Endothelial cell of umbilical vein (primary cell): ENCODE measurements around the gene ERVK3-1. TPM values are rescaled to one million over a fixed set of nuclear protein-coding genes. Genes with fewer than 3 reads are reported as not detected.

ENCODE experiments used
- BruUV-seq: library from RNA; stranded (reverse); fragments of 400-500 nt; replicated peaks from 2 replicates; lab custom pipeline; 2021; lab: Mats Ljungman, UMichigan
- CTCF ChIA-PET: fragments of 300-600, 350-600 bp; sonication (Branson Sonifier 250); formaldehyde crosslinking; loops from one replicate; lab custom pipeline; 2021; ENCODE audit warnings: antibody characterized with exemption, inconsistent platforms; lab: Charles Lee
- POLR2A ChIA-PET: fragments of 300-600, 350-600 bp; sonication (Branson Sonifier 250); formaldehyde crosslinking; loops from one replicate; lab custom pipeline; 2021; ENCODE audit warnings: antibody characterized with exemption, inconsistent platforms; lab: Charles Lee
- DNase-seq: peaks from one replicate; pipeline ENCODE4 v3.0.0-alpha.2; 2011; ENCODE audit warnings: low read depth, low spot score
- FAIRE-seq: peaks from 2 replicates; lab custom pipeline; 2011; peaks lifted over from hg19 to GRCh38; lab: Jason Lieb, UNC
- H2AFZ ChIP-seq: 2 replicates; pipeline ENCODE4 v1.6.0; 2012; ENCODE audit warnings: low read depth, low read length, control low read depth, inconsistent platforms
- H3K27ac ChIP-seq: 2 replicates; pipeline ENCODE4 v1.5.1; 2011; ENCODE audit warnings: low read depth, mild to moderate bottlenecking, control low read depth, low read length, moderate library complexity; ENCODE audit not compliant: insufficient read depth
- H3K27me3 ChIP-seq, 2 experiments: 2 replicates each; pipeline versions ENCODE4 v1.6.0 to v1.6.1; 2011; ENCODE audit warnings: low read length in 2 of 2, mixed read lengths in 1 of 2; ENCODE audit not compliant: control insufficient read depth in 2 of 2, insufficient read depth in 2 of 2
- H3K36me3 ChIP-seq, 2 experiments: 2 replicates in 1 of 2; 3 replicates in 1 of 2; pipeline ENCODE4 v1.5.1; 2011; ENCODE audit warnings: low read length in 2 of 2, mild to moderate bottlenecking in 1 of 2, moderate library complexity in 1 of 2; ENCODE audit not compliant: control insufficient read depth in 2 of 2, insufficient read depth in 2 of 2; ENCODE audit errors: extremely low read depth in 1 of 2
- H3K4me1 ChIP-seq: 3 replicates; pipeline ENCODE4 v1.5.1; 2011; ENCODE audit warnings: mild to moderate bottlenecking, low read length; ENCODE audit not compliant: control insufficient read depth, insufficient read depth; ENCODE audit errors: extremely low read depth
- H3K4me2 ChIP-seq: 2 replicates; pipeline ENCODE4 v1.6.1; 2011; ENCODE audit warnings: low read length, control low read depth, mixed read lengths; ENCODE audit not compliant: insufficient read depth
- H3K4me3 ChIP-seq, 3 experiments: fragments of 200-600 bp in 1 of 3; sonication (generic), shearing (Covaris generic) in 1 of 3; replicated peaks in 1 of 3; 2 replicates each; pipeline ENCODE4 v1.5.1; 2011 to 2016; ENCODE audit warnings: control low read depth in 3 of 3, low read length in 3 of 3, mild to moderate bottlenecking in 2 of 3, inconsistent platforms in 1 of 3, low read depth in 1 of 3, moderate library complexity in 1 of 3; ENCODE audit not compliant: insufficient read depth in 1 of 3
- H3K79me2 ChIP-seq: 2 replicates; pipeline ENCODE4 v1.6.0; 2012; ENCODE audit warnings: low read length, inconsistent platforms; ENCODE audit not compliant: control insufficient read depth, insufficient read depth
- H3K9ac ChIP-seq: replicated peaks from 2 replicates; pipeline ENCODE3; 2011; ENCODE audit warnings: low read length, control low read depth; ENCODE audit not compliant: insufficient read depth; ENCODE audit errors: extremely low read depth
- H3K9me1 ChIP-seq: replicated peaks from 3 replicates; pipeline ENCODE4 v1.6.0; 2011; ENCODE audit warnings: mild to moderate bottlenecking, low read length; ENCODE audit not compliant: control insufficient read depth, insufficient read depth; ENCODE audit errors: extremely low read depth
- H3K9me3 ChIP-seq: replicated peaks from 2 replicates; pipeline ENCODE4 v1.5.1; 2012; ENCODE audit warnings: low read length, inconsistent platforms; ENCODE audit not compliant: control insufficient read depth, insufficient read depth
- H4K20me1 ChIP-seq: replicated peaks from 2 replicates; pipeline ENCODE3; 2011; ENCODE audit warnings: mild to moderate bottlenecking, low read length; ENCODE audit not compliant: control insufficient read depth, insufficient read depth; ENCODE audit errors: extremely low read depth
- CTCF ChIP-seq, 2 donors: IDR thresholded peaks; 1 replicate in 1 of 2; 2 replicates in 1 of 2; pipeline ENCODE4 v1.5.1; 2011; ENCODE audit warnings: low read length in 2 of 2, mild to moderate bottlenecking in 2 of 2, moderate library complexity in 2 of 2, control low read depth in 1 of 2, inconsistent platforms in 1 of 2, low read depth in 1 of 2; ENCODE audit not compliant: insufficient read depth in 1 of 2; ENCODE audit errors: extremely low read depth in 1 of 2
- EZH2 ChIP-seq: IDR thresholded peaks from 2 replicates; pipeline ENCODE4 v1.6.1; 2012; ENCODE audit warnings: borderline replicate concordance, low read depth, mild to moderate bottlenecking, moderate library complexity, low read length, inconsistent platforms; ENCODE audit not compliant: severe bottlenecking
- FOS ChIP-seq: IDR thresholded peaks from 2 replicates; pipeline ENCODE4 v1.6.1; 2011; ENCODE audit warnings: mild to moderate bottlenecking, low read length, moderate library complexity, borderline replicate concordance; ENCODE audit not compliant: insufficient read depth
- GATA2 ChIP-seq: IDR thresholded peaks from 2 replicates; pipeline ENCODE4 v1.7.0; 2011; ENCODE audit warnings: low read depth, mild to moderate bottlenecking, moderate library complexity, mixed read lengths, low read length; ENCODE audit not compliant: insufficient read length, insufficient read depth
- JUN ChIP-seq: IDR thresholded peaks from 2 replicates; pipeline ENCODE4 v1.6.1; 2011; ENCODE audit warnings: borderline replicate concordance, low read depth; ENCODE audit not compliant: insufficient read length, insufficient read depth
- MAX ChIP-seq: IDR thresholded peaks from 2 replicates; pipeline ENCODE4 v1.6.1; 2011; ENCODE audit not compliant: insufficient read depth, insufficient read length
- MYC ChIP-seq: IDR thresholded peaks from one replicate; pipeline ENCODE4 v1.6.1; 2011; ENCODE audit warnings: mild to moderate bottlenecking, low read depth, low read length
- POLR2A ChIP-seq: IDR thresholded peaks from 2 replicates; pipeline ENCODE4 v1.6.1; 2012; ENCODE audit warnings: low read depth, mild to moderate bottlenecking, control low read depth, low read length
- POLR2AphosphoS5 ChIP-seq: IDR thresholded peaks from 2 replicates; pipeline ENCODE4 v1.6.1; 2012; ENCODE audit warnings: low read depth, mild to moderate bottlenecking, control low read depth, low read length, moderate library complexity; ENCODE audit not compliant: insufficient read depth
- dilution Hi-C: fragments of 300-500 bp; cut with MboI; formaldehyde crosslinking; loops from one replicate; pipeline ENCODE4 v1.15.0; 2019; ENCODE audit warnings: low sequenced_read_pairs; ENCODE audit not compliant: extremely low pct_ligation_motif_present
- intact Hi-C: fragments of 100-400 bp; cut with micrococcal nuclease; formaldehyde crosslinking; loops from one replicate; pipeline ENCODE4 v1.10.0; 2022
- polyA plus RNA-seq, 4 experiments: library from polyadenylated mRNA; depleted of rRNA in 3 of 4; stranded (reverse) in 3 of 4; unstranded in 1 of 4; fragments of >200 nt; gene quantifications; 2 replicates each; pipeline versions ENCODE4 v1.2.1 to v1.2.3, GENCODE V29; 2011 to 2012; ENCODE audit warnings: missing spikeins in 1 of 4
- total RNA-seq: library from RNA; stranded (reverse); gene quantifications from 2 replicates; pipeline ENCODE4 v1.2.3, GENCODE V29; 2021

The ERVK3-1 gene
- total and polyA plus RNA-seq, 2 donors (not counting 3 experiments of a cell fraction or from before 2014, with no cell fraction given), result 25.8 to 29.3 TPM

GRCh38 chr19:58279042-58279924, 25.9 kb upstream of the ERVK3-1 start:
- no peaks in the 10 kb centered on the region for H3K36me3 ChIP-seq
- H3K27me3 ChIP-seq, result no peaks in the 10 kb centered on the region
- no peak for TF ChIP-seq MYC
- peak; percentile 1 for TF ChIP-seq GATA2
- CTCF ChIA-PET, result interaction anchor here (1.0 kb wide), 1 partner anchor 235 kb away, joined by 3 read pairs; no protein-coding TSS in a partner anchor
- H3K4me2 ChIP-seq, result peak overlapping the region; percentile 65
- peaks cover 8% of the 10 kb centered on the region for H3K4me1 ChIP-seq
- dilution Hi-C loops (no loop called here), intact Hi-C loops (loop anchor here (1.0 to 2.0 kb wide), 2 partner anchors 26 to 48 kb away; partner anchors contain the start of genes ERVK3-1 and ZSCAN22)
- peaks cover 26% of the 10 kb centered on the region for H3K79me2 ChIP-seq
- H3K9me3 ChIP-seq, result no peaks in the 10 kb centered on the region
- peak overlapping the region; percentile 89 for H3K9ac ChIP-seq
- FAIRE-seq (no peak), DNase-seq (peak; percentile 86)
- H3K9me1 ChIP-seq, result no peaks in the 10 kb centered on the region
- H4K20me1 ChIP-seq, result no peaks in the 10 kb centered on the region
- peak overlapping the region; percentile 65 for H2AFZ ChIP-seq
- BruUV-seq, result TSS peak; percentile 51
- POLR2A ChIA-PET, result interaction anchor here (1.0 kb wide), 1 partner anchor 26 kb away, joined by 3 read pairs; the partner anchor contains the start of gene ERVK3-1
- H3K4me3 ChIP-seq, result peak overlapping the region; percentile 46 to 71 (median 67)
- peak overlapping the region; percentile 76 for H3K27ac ChIP-seq

- DNase-seq, result no peak
- ChIA-PET POLR2A (no interaction called here), CTCF (no interaction called here)
- BruUV-seq, result no TSS peak
- intact Hi-C loops (loop anchor here (1.0 to 2.0 kb wide), 2 partner anchors 25 to 47 kb away; partner anchors contain the start of genes ERVK3-1 and ZSCAN22), dilution Hi-C loops (no loop called here)
- peak; percentile 60 for FAIRE-seq
- H2AFZ ChIP-seq, result no peak overlapping the region
- no peaks in the 10 kb centered on the region for H4K20me1 ChIP-seq
- H3K9ac ChIP-seq, result no peak overlapping the region
- TF ChIP-seq MYC, result no peak
- TF ChIP-seq POLR2AphosphoS5, result no peak
- TF ChIP-seq POLR2A, result no peak
- TF ChIP-seq FOS, result no peak
- TF ChIP-seq GATA2, result no peak
- TF ChIP-seq EZH2, result no peak
- no peak for TF ChIP-seq MAX
- TF ChIP-seq JUN, result no peak
- no peak for TF ChIP-seq CTCF (IDR thresholded peaks at IDR 0.05; ENCODE audit: extremely low read depth in 1 of 2, insufficient read depth in 1 of 2, low read depth in 1 of 2, low read length in 2 of 2)
- H3K27ac ChIP-seq, result no peak overlapping the region
- H3K9me1 ChIP-seq, result no peaks in the 10 kb centered on the region
- peaks cover 26% of the 10 kb centered on the region for H3K79me2 ChIP-seq
- peaks cover 0 to 2% of the 10 kb centered on the region in 2 experiments for H3K36me3 ChIP-seq
- H3K27me3 ChIP-seq, result no peaks in the 10 kb centered on the region
- H3K9me3 ChIP-seq, result no peaks in the 10 kb centered on the region
- peak overlapping the region; percentile 65 for H3K4me2 ChIP-seq
- peak overlapping the region in 1 of 3 experiments; percentile 71 for H3K4me3 ChIP-seq
- H3K4me1 ChIP-seq, result peaks cover 8% of the 10 kb centered on the region
Measured at GRCh38 chr19:58279925-58280316, 25.3 kb upstream of the ERVK3-1 start.
